HG03159 (cell line): Measurements from ENCODE around the gene ADH5.
"Not testable (repeated sequence)": the region's sequence is repeated elsewhere in the genome, so short reads cannot be mapped to it uniquely, and the experiment has no call there.

Experiments used
- ATAC-seq: cut with Tn5 transposase; IDR thresholded peaks from one replicate; pipeline ENCODE4 v1.9.1; 2021; ENCODE audit warnings: mild to moderate bottlenecking, moderate library complexity; ENCODE audit not compliant: unreplicated experiment

Gene ADH5

GRCh38 chr4:99088481-99089365, at the start of gene ADH5:
TSS of gene ADH5 (minus strand) at chr4:99088788. CDS start at chr4:99088700, 88 bp downstream.
- peak; percentile 96 for ATAC-seq

DNA sequence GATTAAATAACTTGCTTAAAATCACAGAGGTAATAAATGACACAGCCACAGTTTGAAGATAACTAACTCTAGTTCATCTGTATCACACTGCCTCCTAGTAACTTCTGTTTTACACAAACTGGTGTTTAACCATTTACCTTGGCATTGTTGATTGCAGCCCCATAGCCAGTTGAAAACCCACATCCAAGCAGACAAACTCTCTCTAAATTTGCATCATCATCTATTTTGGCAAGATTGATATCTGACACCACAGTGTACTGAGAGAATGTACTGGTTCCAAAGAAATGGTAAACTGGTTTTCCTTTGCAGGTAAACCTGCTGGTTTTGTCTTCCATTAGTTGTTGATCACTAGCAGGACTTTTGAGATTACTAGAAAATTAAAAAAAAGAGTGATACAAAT, 47.7 kb upstream of the ADH5 start:
- ATAC-seq: no peak

DNA sequence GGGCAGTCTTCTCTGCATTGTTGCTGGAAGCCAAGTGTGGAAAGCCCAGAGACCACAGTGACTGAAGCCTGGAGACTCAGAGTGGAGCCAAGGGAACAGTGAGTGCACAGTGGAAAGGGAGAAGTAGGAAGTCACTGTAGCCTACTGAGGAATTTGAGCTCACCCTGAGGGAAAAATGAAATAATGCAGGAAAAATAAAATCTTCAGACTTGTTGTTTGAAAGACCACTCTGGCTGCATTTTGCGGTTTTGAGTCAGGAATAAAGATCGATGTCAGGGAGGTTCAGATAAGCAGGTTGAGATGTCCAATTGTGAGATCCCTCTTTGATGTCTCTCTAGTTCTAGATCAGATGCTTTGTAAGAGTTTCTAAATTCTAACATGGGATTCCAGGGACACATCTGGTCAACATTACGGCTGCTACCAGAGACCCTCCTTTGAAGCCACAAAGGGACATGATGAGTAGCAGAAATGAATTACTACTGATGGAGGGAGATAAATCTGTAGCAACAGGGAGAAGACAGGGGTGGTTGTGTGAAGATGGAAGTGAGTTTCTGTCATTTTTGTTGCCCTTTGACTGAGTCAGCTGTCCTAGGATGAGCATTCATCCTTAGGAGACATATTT, 47.1 kb upstream of the ADH5 start:
- no peak for ATAC-seq

GRCh38 chr4:99134586-99134985, 46.0 kb upstream of the ADH5 start:
- no peak for ATAC-seq

- ATAC-seq: no peak
These were observed 42.8 kb upstream of the ADH5 start for GRCh38 chr4:99131378-99131777.

- ATAC-seq: no peak
These were observed 37.8 kb upstream of the ADH5 start for GRCh38 chr4:99126376-99126775.

- ATAC-seq: no peak
These were observed 32.4 kb upstream of the ADH5 start for GRCh38 chr4:99121008-99121407.

DNA sequence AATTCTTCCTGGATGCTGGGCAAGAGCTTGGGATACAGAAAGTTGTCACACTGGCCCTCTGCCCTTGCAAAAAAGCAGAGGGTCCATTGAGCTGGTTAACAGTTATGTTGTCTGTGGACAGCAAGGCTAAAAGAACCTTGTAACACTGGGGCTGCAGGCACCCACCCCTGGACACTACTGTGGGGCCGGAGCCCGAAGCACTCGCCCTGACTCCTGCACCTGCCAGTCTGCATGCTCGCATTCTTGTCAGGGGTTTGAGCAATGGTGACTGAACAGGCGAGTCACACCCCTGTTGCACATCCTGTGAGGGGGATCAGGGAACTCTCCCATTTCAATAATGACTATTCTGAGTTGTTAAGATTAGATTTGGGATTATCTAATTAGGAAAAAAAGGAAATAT, 31.9 kb upstream of the ADH5 start:
- no peak for ATAC-seq

- no peak for ATAC-seq
These were observed 29.5 kb upstream of the ADH5 start for GRCh38 chr4:99117876-99118693.

GRCh38 chr4:99117122-99117841, 28.7 kb upstream of the ADH5 start:
- ATAC-seq: not testable (repeated sequence)

GRCh38 chr4:99109286-99109685, 20.7 kb upstream of the ADH5 start:
- ATAC-seq: not testable (repeated sequence)

GRCh38 chr4:99104153-99104552, 15.6 kb upstream of the ADH5 start:
- no peak for ATAC-seq

DNA sequence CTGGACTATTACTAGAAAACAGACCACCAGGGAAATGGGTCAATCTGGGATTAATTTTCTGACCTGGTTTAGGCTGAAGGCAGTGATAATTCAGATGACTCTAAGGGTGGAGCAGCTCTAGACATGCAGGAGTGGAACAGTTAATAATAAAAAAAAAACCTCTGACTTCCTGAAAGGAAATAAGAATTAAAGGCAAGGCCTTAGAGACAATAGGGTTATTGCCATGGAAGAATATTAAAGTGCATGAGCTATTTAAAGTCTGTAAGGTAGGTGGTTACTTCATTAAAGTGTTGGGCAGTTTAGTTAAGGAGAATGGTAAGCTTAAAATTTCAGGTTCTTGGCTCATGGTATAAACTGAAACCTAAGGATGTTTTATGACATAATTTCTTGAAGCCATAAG, 14.6 kb upstream of the ADH5 start:
- ATAC-seq: no peak

DNA sequence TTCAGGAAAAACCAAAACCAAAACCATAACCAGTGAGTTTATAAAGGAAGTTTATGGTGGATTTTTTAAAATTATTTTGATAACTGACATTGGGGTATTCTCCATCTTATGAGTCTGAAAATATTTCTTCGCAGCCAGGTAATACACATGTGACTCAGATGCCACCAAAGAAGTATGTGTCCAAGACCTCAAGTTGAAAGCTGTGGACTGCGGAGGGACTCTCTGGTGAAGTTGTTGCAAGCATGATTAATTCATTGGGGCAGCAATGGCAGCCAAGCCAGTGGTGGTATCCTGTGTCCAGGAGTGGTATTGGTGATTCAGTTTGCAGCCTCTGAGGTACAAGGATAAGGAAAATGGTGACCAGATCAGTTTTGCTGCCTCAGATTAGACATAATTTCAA, 14.0 kb upstream of the ADH5 start:
- no peak for ATAC-seq

DNA sequence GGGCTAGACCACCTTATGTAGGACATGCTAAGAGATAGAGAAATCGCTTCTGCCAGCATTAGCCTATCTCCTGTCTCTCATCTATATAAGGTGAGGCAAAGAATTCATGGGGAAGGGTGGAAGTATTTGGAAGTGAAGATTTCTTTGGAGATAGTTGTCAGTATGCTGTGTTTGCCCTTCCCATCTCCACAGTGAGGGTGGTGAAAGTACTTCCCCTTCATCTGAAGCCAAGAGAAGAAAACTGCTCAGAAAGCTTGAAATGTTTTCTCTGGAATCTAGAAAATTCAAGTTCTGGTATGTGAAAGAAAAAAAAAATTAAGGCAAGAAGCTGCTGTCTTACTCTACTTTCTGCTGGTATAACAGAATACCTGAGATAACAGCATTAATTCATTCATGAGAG, 12.3 kb upstream of the ADH5 start:
- ATAC-seq: no peak

DNA sequence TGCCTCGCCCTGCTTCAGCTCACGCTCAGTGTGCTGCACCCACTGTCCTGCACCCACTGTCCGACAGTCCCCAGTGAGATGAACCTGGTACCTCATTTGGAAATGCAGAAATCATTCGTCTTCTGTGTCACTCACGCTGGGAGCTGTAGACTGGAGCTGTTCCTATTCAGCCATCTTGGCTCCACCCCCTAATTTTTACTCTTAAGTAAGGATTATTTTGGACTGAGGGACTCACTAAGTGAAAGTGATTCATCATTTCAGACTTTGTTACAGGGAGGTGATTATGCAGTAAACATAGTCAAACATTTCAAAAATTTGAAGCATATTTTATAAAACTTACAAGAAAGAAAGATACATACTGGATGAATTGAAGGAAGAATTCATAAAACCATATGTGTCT, 11.2 kb upstream of the ADH5 start:
- ATAC-seq: not testable (repeated sequence)

DNA sequence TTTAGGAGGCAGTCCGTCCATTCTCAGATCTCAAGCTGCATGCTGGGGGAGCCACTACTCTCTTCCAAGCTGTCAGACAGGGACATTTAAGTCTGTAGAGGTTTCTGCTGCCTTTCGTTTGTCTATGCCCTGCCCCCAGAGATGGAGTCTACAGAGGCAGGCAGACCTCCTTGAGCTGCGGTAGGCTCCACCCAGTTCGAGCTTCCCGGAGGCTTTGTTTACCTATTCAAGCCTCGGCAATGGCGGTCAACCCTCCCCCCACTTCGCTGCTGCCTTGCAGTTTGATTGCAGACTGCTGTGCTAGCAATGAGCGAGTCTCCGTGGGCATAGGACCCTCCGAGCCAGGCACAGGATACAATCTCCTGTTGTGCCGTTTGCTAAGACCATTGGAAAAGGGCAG, 10.7 kb upstream of the ADH5 start:
- no peak for ATAC-seq

DNA sequence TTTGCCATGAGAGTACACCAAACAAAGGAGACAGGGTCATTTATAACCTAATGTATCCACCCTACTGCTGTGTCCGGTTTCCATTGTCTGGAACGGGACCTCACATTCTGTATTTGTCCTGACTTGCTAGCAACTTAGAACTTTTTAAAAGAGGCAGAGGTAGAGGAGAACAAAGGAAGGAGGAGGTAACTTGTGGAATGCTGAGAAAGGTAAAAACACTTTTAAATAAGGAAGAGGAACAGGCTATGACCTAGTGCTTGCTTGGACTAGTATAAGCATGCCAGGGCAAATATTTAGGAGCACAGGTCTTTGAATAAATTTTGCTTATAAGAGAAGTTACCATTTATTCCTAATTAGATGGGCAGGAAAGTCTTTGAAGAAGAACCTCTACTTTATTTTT, 3.3 kb upstream of the ADH5 start:
- ATAC-seq: not testable (repeated sequence)

DNA sequence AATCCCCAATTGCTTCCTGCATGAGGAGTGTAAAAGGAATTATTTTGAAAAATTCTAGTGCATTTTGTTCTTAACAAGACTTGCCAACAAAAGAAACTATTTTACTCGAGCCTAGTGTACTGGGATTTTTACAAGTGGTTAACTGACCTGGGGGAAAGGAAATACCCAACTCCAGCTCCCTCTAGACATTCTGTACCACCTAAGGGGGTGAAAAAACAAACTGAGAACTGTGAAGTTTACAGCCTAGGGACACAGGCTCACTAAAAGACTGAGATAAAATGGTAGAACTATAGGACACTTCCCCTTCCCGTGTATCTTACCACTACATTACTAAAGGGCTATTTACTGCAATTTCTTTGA, 2.6 kb upstream of the ADH5 start:
- no peak for ATAC-seq

GRCh38 chr4:99090481-99091215, 2.1 kb upstream of the ADH5 start:
- no peak for ATAC-seq
